ENCODE data around the gene TNFRSF19. TPM values are rescaled to one million over a fixed set of nuclear protein-coding genes. Genes with fewer than 3 reads are reported as not detected.

Gene TNFRSF19
- total and polyA plus RNA-seq, 2 of the 13 experiments (the other 11 are each of a cell fraction or from before 2014, with no cell fraction given): 75.3 to 77.7 TPM

GRCh38 chr13:23552171-23552570 is 18.0 kb upstream of the TNFRSF19 start (continued):
- TF ChIP-seq BCLAF1 (IDR thresholded peaks at IDR 0.05): no peak
- TF ChIP-seq HNF1B (CRISPR knock-in tag; IDR thresholded peaks at IDR 0.05): no peak
- peak; percentile 63 for TF ChIP-seq ISL2 (CRISPR knock-in tag; IDR thresholded peaks at IDR 0.05)
- no peak for TF ChIP-seq ZNF660 (CRISPR knock-in tag; IDR thresholded peaks at IDR 0.05; ENCODE audit: borderline replicate concordance, low read depth)
- no peak for TF ChIP-seq DZIP1 (CRISPR knock-in tag; IDR thresholded peaks at IDR 0.05)
- no peak for TF ChIP-seq NR2F1 (CRISPR knock-in tag; IDR thresholded peaks at IDR 0.05)
- TF ChIP-seq ELF3 (CRISPR knock-in tag; IDR thresholded peaks at IDR 0.05): peak; percentile 34; the same call in 1 of the 2 replicates
- no peak for TF ChIP-seq ZNF432 (CRISPR knock-in tag; IDR thresholded peaks at IDR 0.05; ENCODE audit: borderline replicate concordance)
- TF ChIP-seq KAT2B (IDR thresholded peaks at IDR 0.05; ENCODE audit: borderline replicate concordance, low read depth, low read length): no peak
- no peak for TF ChIP-seq SUZ12 (IDR thresholded peaks at IDR 0.05; ENCODE audit: low read depth, low read length)
- no peak for TF ChIP-seq GLMP (CRISPR knock-in tag; IDR thresholded peaks at IDR 0.05; ENCODE audit: borderline replicate concordance)
- TF ChIP-seq ONECUT2 (CRISPR knock-in tag; IDR thresholded peaks at IDR 0.05): peak; percentile 25; the same call in 1 of the 2 replicates
- TF ChIP-seq ZSCAN5A (CRISPR knock-in tag; IDR thresholded peaks at IDR 0.05; ENCODE audit: borderline replicate concordance): no peak
- TF ChIP-seq JUN (CRISPR knock-in tag; IDR thresholded peaks at IDR 0.05): no peak
- peak; percentile 46; the same call in 1 of the 2 replicates for TF ChIP-seq SOX5 (CRISPR knock-in tag; IDR thresholded peaks at IDR 0.05; ENCODE audit: borderline replicate concordance)
- peak; percentile 33; the same call in 1 of the 2 replicates for TF ChIP-seq FOXK1 (CRISPR knock-in tag; IDR thresholded peaks at IDR 0.05; ENCODE audit: borderline replicate concordance, low read depth)
